ENCODE data around the gene INTS15.

GRCh38 chr7:6567886-6568285 lies 21.9 kb upstream of the INTS15 start:
- TF ChIP-seq DPF2 (IDR thresholded peaks at IDR 0.05) (no peak), POLR2AphosphoS5 (IDR thresholded peaks at IDR 0.05; ENCODE audit: low read length) (no peak), CREB1 (IDR thresholded peaks at IDR 0.05; ENCODE audit: low read depth) (no peak), POLR2A (IDR thresholded peaks at IDR 0.05; ENCODE audit: low read depth, low read length) (no peak)
